Right hindlimb (tissue), 1 donor: Measurements from ENCODE around the gene DDX51.
"Not testable (repeated sequence)": the region's sequence is repeated elsewhere in the genome, so short reads cannot be mapped to it uniquely, and the experiment has no call there.

Source experiments
- DNase-seq: peaks from one replicate; pipeline ENCODE4 v3.0.0-alpha.2; 2018

The DDX51 gene

DNA sequence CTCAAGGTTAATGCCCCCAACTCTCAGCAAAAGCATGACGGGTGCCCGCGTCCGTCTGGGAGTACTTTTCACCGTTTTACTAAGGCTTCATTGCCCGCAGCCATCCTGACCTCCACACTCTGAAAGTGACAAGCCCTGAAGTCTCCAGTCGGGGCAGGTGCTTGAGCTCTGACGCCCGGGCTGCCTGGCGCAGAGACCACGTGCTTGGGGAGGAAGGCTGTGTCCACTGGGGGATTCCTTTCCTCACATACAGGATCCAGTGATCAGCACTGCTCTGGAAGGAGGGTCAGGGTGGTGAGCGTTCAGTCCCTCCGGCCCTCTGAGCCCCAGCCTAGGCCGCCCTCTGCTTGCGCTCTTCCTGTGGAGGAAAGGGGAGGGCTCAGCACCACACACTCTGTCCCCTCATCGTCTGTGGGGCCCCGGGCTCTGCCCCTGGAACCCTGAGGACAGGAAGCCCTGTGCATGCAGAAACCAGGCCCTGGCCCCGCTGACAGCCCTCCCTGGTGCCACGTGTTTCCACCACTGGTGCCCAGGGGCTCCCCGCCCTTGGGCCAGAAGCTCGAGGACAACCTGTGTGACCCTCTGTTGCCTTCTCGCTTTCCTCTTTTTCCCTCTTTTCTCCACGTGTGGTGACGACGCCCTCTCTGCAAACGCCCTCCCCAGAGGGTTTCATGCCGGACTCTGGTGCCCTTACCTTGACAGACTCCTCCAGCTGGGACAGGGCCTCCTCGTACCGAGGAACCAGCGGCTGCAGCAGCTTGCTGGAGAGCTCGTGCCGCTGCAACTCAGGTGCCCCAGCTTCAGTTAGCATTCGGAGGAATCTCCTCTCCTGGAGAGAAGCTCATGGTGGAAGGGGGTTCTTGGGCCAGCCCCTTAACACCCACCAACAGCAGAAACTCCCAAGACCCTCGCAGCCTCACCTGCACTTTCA, 4.9 kb downstream of the DDX51 start:
- DNase-seq: no peak

GRCh38 chr12:132137483-132138125, 6.5 kb downstream of the DDX51 start:
- DNase-seq: no peak

DNA sequence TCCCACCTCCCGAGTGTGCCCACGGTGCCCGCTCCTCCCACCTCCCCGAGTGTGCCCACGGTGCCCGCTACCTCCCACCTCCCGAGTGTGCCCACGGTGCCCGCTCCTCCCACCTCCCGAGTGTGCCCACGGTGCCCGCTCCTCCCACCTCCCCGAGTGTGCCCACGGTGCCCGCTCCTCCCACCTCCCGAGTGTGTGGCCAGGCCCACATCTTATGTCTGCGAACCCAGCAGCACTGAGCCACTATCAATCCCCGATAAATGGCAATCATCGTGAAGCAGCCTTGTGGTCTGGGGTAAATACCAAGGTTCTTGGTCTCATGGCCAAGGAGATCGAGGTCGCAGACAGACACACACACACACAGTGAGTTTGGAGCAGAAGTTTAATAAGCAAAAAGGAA, 7.9 kb downstream of the DDX51 start:
- not testable (repeated sequence) for DNase-seq

DNA sequence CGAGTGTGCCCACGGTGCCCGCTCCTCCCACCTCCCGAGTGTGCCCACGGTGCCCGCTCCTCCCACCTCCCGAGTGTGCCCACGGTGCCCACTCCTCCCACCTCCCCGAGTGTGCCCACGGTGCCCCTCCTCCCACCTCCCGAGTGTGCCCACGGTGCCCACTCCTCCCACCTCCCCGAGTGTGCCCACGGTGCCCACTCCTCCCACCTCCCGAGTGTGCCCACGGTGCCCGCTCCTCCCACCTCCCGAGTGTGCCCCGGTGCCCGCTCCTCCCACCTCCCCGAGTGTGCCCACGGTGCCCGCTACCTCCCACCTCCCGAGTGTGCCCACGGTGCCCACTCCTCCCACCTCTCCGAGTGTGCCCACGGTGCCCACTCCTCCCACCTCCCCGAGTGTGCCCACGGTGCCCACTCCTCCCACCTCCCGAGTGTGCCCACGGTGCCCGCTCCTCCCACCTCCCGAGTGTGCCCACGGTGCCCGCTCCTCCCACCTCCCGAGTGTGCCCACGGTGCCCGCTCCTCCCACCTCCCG, 9.4 kb downstream of the DDX51 start:
- DNase-seq: not testable (repeated sequence)

DNA sequence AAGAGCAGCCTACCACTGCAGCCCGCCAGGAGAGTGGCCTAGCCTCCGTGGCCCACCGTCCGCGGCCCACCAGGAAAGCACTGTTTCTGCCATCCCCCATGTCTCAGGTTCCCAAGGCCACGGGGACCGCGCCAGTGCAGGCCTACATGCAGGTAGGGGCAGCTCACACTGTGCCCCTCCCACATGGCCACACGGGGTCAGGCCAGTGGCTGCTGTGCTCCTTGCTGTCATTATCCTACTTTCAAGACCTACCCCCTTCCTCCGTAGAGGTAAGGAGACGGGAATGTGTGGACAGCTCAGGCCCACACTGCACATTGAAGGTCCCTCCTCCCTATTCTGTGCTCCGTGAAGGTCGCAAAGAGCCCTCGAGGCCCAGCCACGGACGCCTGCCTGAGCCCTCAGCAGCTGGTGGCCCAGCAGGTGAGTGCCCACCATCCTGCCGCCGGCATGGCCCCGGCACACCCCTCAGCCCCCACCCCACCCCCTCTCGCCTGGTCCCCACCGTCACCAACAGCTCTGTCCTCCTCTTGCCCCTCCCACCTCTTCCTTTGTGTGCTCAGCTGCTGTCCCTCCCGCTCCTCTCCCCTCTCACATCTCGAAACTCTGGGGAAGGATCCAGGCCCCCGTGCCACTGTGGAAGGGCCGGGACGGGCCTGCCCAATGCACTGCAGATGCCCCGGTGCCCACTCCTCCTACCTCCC, 10.0 kb downstream of the DDX51 start:
- DNase-seq: peak; percentile 21

DNA sequence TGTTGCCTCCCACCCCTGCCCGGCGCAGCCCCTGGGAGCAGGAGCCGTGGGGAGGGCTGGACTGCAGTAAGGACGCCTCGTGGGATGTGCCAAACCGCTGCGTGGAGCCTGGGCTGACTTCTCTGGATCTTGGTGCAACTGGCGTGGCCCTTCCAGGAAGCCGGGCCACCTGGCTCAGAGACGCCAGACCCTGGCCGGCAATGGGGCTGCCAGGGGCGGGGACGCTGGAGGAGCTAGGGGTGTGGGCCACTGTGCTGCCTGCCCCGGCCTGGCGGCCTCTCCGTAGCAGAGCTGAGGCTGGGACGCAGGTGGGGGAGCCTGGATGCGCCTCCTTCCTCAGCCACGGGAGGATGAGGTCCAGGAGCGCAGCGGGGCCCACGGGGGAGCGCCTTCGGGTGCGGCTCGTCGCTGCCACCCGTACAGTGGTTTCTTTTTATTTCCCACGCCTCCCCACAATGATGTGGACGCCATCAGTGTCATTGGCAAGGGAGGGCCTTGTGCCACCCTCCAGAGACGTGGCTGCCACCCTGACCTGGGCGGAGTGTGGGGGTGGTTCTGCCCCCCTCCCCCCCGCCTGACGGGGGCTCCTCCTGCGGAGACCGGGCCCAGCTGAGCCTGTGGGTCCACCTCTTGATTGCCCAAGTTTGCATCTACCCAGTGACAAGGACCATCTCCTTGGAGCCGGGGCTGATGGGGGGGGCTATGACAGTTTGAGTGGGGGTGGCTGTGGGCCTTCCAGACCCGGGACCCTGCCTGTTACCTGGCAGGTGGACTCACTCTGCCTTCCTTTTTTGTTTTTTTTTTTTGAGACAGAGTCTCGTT, 11.3 kb downstream of the DDX51 start:
- peak; percentile 7 for DNase-seq

GRCh38 chr12:132131952-132132351, 12.2 kb downstream of the DDX51 start:
- no peak for DNase-seq

DNA sequence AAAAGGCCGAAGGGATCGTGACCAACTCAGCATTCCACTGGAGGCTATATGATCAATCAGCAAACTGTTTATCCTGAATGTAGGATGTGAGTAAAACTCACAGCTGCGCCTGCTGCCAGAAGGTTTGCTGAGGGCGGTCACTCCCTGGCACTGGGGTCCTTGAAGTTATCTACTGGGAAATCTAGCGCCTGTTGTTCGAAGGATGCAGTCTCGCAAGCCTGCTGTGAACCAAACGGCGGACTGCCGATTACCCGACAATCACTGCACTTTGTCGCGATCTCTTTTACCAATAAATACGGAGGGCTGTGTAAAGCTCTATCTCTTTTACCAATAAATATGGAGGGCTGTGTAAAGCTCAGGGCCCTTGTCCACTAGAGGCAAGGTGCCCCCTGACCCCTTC, 12.9 kb downstream of the DDX51 start:
- DNase-seq: no peak

DNA sequence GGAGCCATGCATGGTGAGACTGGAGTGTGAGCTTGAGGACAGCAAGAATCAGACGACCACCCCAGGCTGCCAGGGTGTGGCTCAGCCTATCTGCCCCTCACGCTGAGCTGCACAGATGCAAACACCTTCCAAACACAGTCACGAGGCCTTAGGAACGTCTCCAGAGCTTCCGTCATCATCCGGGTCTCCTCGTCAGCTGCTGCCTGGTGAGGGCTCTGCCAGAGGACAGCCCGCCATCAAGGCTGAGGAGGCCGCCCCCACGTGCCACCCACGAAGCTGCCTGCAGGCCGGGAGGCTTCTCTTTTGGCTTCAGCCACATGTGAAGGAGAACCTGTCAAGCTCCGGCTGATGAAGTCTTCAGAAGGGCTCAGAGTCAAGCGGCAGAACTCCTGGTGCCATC, 13.4 kb downstream of the DDX51 start:
- DNase-seq: no peak

GRCh38 chr12:132129007-132129406, 15.1 kb downstream of the DDX51 start:
- no peak for DNase-seq

DNA sequence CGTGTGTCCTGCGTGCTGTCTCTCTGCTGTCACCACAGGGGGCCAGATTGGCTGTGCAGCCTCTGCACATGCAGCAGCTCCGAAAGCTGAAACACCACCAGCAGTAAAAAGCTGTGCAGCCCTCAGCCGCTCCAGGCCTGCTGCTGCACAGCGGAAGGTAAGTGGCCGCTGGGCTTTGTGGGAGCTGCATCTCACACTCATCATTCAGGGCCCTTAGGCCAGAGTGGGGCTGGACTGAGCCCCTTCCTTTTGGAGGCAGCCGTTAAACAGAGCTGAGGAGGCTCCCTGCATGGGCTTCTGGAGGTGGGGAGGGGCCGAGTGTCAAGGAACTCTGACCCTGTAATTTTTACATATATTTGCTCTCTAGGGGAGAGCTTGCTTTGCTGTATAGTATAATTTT, 17.1 kb downstream of the DDX51 start:
- DNase-seq: no peak

DNA sequence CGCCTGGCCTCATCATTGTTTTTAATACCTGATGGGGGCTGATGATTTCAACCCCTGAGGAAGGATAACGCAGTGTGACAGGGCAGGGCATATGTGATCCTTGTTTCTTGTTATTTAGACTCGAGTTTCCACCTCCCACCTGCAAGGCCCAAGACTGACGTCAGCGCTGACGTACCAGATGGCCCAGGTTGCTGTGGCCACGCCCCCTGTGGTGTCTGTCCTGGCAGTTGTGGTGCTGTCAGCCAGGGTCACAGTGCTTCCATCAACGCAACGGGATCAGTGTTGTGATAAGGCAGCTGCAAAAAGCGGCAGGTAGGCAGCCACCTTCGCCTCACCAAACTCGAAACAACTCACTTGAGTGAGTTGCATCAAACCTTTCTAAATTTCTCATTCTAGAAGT, 18.4 kb downstream of the DDX51 start:
- DNase-seq: no peak

- DNase-seq: no peak
Measured at GRCh38 chr12:132124766-132125425, 19.2 kb downstream of the DDX51 start.

DNA sequence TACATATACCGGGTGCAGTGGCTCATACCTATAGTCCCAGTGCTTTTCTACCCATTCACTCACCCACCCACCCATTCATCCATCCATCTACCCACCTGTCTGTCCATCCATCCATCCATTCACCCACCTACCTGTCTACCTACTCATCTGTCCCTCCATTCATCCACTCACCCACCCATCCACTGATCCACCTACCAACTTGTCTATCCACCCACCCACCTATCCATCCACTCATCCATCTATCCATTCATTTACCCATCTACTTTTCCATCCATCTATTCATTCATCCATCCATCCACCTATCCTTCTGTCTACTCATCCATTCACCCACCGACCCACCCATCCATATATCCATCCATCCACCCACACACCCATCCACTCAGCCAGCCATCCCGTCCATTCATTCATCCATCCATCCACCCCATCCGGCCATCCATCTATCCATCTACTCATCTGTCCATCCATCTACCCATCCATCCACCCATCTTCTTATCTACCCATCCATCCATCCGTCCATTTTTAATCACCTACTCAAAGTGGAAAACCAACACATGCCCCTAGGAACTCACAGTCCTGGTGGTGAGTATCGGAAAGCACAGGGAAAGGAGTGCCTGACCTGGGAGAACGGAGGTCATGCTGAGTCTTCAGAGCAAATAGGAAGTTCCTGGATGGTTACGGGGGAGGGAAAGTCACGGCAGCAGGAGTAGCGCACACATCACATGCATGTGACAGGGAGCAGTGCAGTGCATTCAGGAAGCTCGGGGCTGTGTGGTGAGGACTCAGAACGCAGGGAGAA, 20.0 kb downstream of the DDX51 start:
- no peak for DNase-seq

- no peak for DNase-seq
Measured at GRCh38 chr12:132121283-132121682, 22.8 kb downstream of the DDX51 start.

DNA sequence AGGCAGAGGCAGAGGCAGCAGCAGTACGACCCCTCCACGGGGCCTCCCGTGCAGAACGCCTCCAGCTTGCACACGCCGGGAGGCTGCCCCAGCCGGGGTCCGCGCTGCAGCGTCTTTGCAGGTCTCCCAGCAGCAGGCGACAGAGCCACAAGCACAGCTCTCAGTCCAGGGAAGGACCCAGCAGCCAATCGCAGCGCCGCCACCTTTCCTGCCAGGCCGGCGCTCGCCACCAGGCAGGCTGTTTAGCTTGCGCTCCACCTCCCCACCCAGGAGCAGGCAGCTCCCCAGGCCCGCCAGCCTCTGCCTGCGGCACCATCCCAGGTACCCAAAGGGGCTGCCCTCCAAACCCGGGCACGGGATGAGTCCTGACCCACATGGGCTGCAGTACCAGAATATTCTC, 25.2 kb downstream of the DDX51 start:
- DNase-seq: no peak

- DNase-seq: no peak
Measured at GRCh38 chr12:132117558-132117875, 26.6 kb downstream of the DDX51 start.

- no peak for DNase-seq
Measured at GRCh38 chr12:132116709-132117557, 27.2 kb downstream of the DDX51 start.

- no peak for DNase-seq
Measured at GRCh38 chr12:132115500-132115899, 28.6 kb downstream of the DDX51 start.

GRCh38 chr12:132114667-132115066, 29.5 kb downstream of the DDX51 start:
- DNase-seq: no peak
